SK-N-SH treated with all-trans-retinoic acid at 6 μM for 48 hours (cell line): Measurements from ENCODE around the gene SPTBN4.
"Not testable (repeated sequence)": the region's sequence is repeated elsewhere in the genome, so short reads cannot be mapped to it uniquely, and the experiment has no call there.

Source experiments
- ATAC-seq: fragments of 200-7000 bp; cut with Tn5 transposase; 3 replicates; pipeline ENCODE4 v1.9.1; 2020; ENCODE audit warnings: mild to moderate bottlenecking, moderate library complexity
- ARNTL ChIP-seq: fragments of 450-650 bp; formaldehyde crosslinking; IDR thresholded peaks from 2 replicates; pipeline ENCODE4 v1.5.0; 2020; ENCODE audit warnings: low read depth, mild to moderate bottlenecking, moderate library complexity, borderline replicate concordance
- BACH2 ChIP-seq: fragments of 250-450 bp; sonication (Bioruptor Pico); IDR thresholded peaks from 2 replicates; pipeline ENCODE4 v1.9.0; 2021; ENCODE audit warnings: mild to moderate bottlenecking, borderline replicate concordance
- CSDC2 ChIP-seq: fragments of 250-450 bp; sonication (Bioruptor Pico); IDR thresholded peaks from 2 replicates; pipeline ENCODE4 v1.5.0; 2020; ENCODE audit warnings: mild to moderate bottlenecking, moderate library complexity
- GLIS3 ChIP-seq: fragments of 250-450 bp; sonication (Bioruptor Pico); IDR thresholded peaks from 2 replicates; pipeline ENCODE4 v1.5.0; 2020; ENCODE audit warnings: mild to moderate bottlenecking, moderate library complexity
- ISL1 ChIP-seq: fragments of 250-450 bp; sonication (Bioruptor Pico); IDR thresholded peaks from 2 replicates; pipeline ENCODE4 v2.1.2; 2022; ENCODE audit warnings: mild to moderate bottlenecking, moderate library complexity
- OSR1 ChIP-seq: fragments of 250-450 bp; sonication (Bioruptor Pico); IDR thresholded peaks from 2 replicates; pipeline ENCODE4 v1.8.0; 2022; ENCODE audit warnings: moderate library complexity, mild to moderate bottlenecking, inconsistent platforms
- POU6F1 ChIP-seq: fragments of 250-450 bp; sonication (Bioruptor Pico); IDR thresholded peaks from 2 replicates; pipeline ENCODE4 v1.8.0; 2021; ENCODE audit warnings: low read depth, mild to moderate bottlenecking, moderate library complexity, borderline replicate concordance
- PPARA ChIP-seq: fragments of 250-450 bp; sonication (Bioruptor Pico); IDR thresholded peaks from 2 replicates; pipeline ENCODE4 v1.5.0; 2020; ENCODE audit warnings: mild to moderate bottlenecking, borderline replicate concordance
- RARB ChIP-seq: fragments of 250-450 bp; sonication (Bioruptor Pico); IDR thresholded peaks from 2 replicates; pipeline ENCODE4 v1.8.0; 2021; ENCODE audit warnings: mild to moderate bottlenecking, moderate library complexity
- TCF4 ChIP-seq: fragments of 250-450 bp; sonication (Bioruptor Pico); IDR thresholded peaks from 2 replicates; pipeline ENCODE4 v1.8.0; 2021; ENCODE audit warnings: mild to moderate bottlenecking, moderate library complexity, borderline replicate concordance
- TOX ChIP-seq: fragments of 250-450 bp; sonication (Bioruptor Pico); IDR thresholded peaks from 2 replicates; pipeline ENCODE4 v1.8.0; 2021; ENCODE audit warnings: mild to moderate bottlenecking, moderate library complexity, borderline replicate concordance
- ZC3H10 ChIP-seq: fragments of 250-450 bp; sonication (Bioruptor Pico); IDR thresholded peaks from 2 replicates; pipeline ENCODE4 v1.5.1; 2021; ENCODE audit warnings: mild to moderate bottlenecking, moderate library complexity
- ZFP30 ChIP-seq: fragments of 450-650 bp; formaldehyde crosslinking; IDR thresholded peaks from 2 replicates; pipeline ENCODE4 v1.5.0; 2022; ENCODE audit warnings: mild to moderate bottlenecking, moderate library complexity
- ZNF565 ChIP-seq: fragments of 450-650 bp; formaldehyde crosslinking; conservative IDR thresholded peaks from 2 replicates; pipeline ENCODE4 v1.5.0; 2020; ENCODE audit warnings: low read depth, mild to moderate bottlenecking, moderate library complexity
- ZNF70 ChIP-seq: fragments of 450-650 bp; formaldehyde crosslinking; IDR thresholded peaks from 2 replicates; pipeline ENCODE4 v1.5.0; 2020; ENCODE audit warnings: mild to moderate bottlenecking, moderate library complexity
- TF ChIP-seq, protein P1 (sequence below): fragments of 250-450 bp; sonication (Bioruptor Pico); IDR thresholded peaks from 2 replicates; pipeline ENCODE4 v1.8.0; 2020; ENCODE audit warnings: mild to moderate bottlenecking, moderate library complexity, borderline replicate concordance

SPTBN4 gene

GRCh38 chr19:40422748-40423566 lies 43.8 kb upstream of the SPTBN4 start:
- ATAC-seq: no peak
- TF ChIP-seq CSDC2: no peak
- no peak for TF ChIP-seq BACH2 (CRISPR knock-in tag)
- no peak for TF ChIP-seq OSR1 (CRISPR knock-in tag)
- no peak for TF ChIP-seq GLIS3
- no peak for TF ChIP-seq ISL1
- no peak for TF ChIP-seq ZC3H10 (CRISPR knock-in tag)
- no peak for TF ChIP-seq ZFP30 (CRISPR knock-in tag)
- TF ChIP-seq, protein P1, sequence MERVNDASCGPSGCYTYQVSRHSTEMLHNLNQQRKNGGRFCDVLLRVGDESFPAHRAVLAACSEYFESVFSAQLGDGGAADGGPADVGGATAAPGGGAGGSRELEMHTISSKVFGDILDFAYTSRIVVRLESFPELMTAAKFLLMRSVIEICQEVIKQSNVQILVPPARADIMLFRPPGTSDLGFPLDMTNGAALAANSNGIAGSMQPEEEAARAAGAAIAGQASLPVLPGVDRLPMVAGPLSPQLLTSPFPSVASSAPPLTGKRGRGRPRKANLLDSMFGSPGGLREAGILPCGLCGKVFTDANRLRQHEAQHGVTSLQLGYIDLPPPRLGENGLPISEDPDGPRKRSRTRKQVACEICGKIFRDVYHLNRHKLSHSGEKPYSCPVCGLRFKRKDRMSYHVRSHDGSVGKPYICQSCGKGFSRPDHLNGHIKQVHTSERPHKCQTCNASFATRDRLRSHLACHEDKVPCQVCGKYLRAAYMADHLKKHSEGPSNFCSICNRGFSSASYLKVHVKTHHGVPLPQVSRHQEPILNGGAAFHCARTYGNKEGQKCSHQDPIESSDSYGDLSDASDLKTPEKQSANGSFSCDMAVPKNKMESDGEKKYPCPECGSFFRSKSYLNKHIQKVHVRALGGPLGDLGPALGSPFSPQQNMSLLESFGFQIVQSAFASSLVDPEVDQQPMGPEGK (CRISPR knock-in tag): no peak

DNA sequence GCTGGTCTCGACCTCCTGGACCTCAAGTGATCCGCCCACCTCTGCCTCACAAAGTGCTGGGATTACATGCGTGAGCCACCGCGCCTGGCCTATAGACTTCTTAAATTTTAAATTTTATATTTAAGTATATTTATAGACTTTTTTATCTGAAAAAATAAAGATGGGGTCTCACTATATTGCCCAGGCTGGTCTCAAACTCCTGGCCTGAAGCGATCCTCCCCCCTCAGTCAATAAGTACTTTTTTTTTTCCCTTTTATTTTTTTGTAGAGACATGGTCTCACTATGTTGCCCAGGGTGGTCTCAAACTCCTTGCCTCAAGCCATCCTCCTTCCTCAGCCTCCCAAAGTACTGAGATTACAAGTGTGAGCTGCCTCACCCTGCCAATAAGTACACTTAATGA lies 42.9 kb upstream of the SPTBN4 start:
- no peak for ATAC-seq
- TF ChIP-seq GLIS3: no peak
- TF ChIP-seq, all 23 proteins: peak for 0

DNA sequence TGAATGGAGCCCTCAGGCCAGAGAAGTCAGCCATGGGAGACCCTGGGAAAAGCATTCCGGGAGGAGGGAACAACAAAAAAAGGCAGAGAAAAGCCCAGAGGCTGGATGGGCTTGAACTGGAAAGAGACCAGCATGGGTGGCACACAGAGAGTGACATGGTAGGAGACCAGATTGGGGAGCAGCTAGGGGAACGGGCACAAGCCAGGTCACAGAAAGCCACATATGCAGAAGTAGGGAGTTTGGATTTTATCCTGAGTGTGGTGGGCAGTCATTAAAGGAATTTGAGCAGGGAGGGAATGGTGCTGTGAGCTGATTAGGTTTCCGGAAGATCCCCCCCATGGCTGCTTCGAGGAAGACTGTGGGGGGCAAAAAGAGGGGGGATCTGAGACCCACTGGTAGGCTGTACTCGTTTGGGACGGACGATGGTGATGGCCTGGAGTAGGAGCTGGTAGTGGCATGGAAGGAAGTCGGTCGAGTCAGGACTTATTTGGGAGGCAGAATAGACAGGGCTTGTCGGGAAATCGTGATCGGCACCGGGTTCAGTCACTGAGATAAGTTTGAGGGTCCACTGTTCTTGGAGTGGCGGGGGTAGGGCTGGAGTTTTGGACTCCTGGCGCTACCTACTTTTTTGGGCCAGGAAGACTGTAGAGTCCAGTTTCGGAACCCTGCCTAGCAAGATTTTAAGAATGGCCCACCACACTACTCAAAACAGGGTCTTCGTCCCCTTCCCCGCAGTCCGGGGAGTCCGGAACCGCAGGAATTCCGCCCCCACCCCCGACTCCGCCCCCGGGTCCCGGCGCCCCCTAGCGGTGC lies 42.0 kb upstream of the SPTBN4 start:
- no peak for ATAC-seq
- TF ChIP-seq ZNF70 (CRISPR knock-in tag): no peak
- TF ChIP-seq ZNF565 (CRISPR knock-in tag): no peak
- TF ChIP-seq ISL1: no peak
- TF ChIP-seq, protein P1 (CRISPR knock-in tag): no peak
- no peak for TF ChIP-seq POU6F1 (CRISPR knock-in tag)
- no peak for TF ChIP-seq ARNTL (CRISPR knock-in tag)
- TF ChIP-seq TCF4 (CRISPR knock-in tag): no peak
- no peak for TF ChIP-seq RARB (CRISPR knock-in tag)
- TF ChIP-seq, all 23 proteins: peak for 0

DNA sequence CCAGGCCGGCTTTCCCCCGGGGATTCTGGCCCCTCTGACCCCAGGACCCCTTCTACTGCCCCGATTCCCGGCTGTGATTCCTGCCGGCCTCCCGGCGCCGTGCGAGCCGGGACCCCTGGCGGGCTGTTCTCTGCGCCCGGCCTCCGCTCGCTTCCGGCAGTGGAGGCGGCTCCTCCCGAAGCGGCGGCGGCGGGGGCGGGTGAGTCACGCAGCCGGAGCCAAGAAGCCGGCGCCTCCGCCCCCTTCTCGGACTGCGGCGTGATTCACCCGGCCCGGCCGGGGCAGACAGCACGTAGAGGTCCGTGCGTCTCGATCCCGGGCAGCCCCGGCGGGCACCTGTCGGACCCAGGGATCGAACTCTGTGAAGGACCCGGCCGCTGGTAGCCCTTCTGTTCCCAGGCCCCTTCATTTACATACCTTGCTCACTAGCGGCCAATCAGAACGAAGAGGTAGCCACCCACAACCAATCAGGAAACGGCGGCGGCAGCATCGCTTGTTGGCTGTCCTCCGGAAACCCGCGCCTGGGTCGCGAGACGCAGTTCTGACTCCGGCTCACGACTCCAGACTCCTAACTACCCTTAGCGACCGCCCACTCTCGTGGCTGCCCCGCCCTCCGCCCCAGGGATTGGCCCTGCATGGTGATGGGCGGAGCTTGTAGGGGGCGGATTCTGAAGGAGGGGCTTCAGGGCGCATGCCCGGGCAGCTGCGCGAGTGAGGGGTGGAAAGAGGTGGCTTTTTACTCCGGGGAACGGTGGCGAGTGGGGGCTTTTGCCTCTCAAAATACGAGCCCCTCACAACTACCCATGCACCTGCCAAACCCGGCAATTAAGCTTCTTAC lies 41.1 kb upstream of the SPTBN4 start, which contains the start of gene SERTAD1:
Gene SERTAD1 (minus strand): TSS at position 543 of the 838 bp plus-strand sequence. CDS start 2,446 bp downstream, outside the sequence.
- TF ChIP-seq TOX (CRISPR knock-in tag): no peak
- no peak for TF ChIP-seq PPARA (CRISPR knock-in tag)
- TF ChIP-seq, all 23 proteins: peak for 0
- ATAC-seq: peak; percentile 86

GRCh38 chr19:40428197-40428596 lies 38.6 kb upstream of the SPTBN4 start:
- ATAC-seq: not testable (repeated sequence)

DNA sequence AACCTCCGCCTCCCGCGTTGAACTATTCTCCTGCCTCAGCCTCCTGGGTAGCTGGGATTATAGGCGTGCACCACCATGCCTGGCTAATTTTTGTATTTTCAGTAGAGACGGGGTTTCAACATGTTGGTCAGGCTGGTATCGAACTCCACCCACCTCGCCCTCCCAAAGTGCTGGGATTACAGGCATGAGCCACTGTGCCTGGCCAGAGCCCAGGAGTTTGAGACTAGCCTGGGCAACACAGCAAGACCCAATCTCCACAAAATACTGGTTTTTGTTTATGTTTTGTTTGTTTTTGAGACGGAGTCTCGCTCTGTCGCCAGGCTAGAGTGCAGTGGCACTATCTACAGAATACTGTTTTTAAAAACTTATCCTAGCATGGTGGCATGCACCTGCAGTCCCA lies 36.6 kb upstream of the SPTBN4 start:
- not testable (repeated sequence) for ATAC-seq
